HepG2 (cell line): ENCODE results near the gene ACAD8. TPM values are rescaled to one million over a fixed set of nuclear protein-coding genes. Genes with fewer than 3 reads are reported as not detected.

Source experiments
- BORCS8-MEF2B ChIP-seq: sonication (generic); formaldehyde crosslinking; IDR thresholded peaks from 2 replicates; pipeline ENCODE4 v1.8.0; 2022; ENCODE audit warnings: mild to moderate bottlenecking, missing genetic modification reagents
- CEBPZ ChIP-seq: IDR thresholded peaks from 2 replicates; pipeline ENCODE4 v1.6.1; 2012; ENCODE audit warnings: low read length, improper control_type of control experiment
- FOXK1 ChIP-seq: sonication (generic); formaldehyde crosslinking; IDR thresholded peaks from 2 replicates; pipeline ENCODE4 v1.4.0; 2020; ENCODE audit warnings: low read depth, missing genetic modification reagents, borderline replicate concordance
- GMEB2 ChIP-seq: IDR thresholded peaks from 2 replicates; pipeline ENCODE4 v1.6.1; 2016; ENCODE audit warnings: missing biosample characterization, missing genetic modification reagents, low read depth
- KAT7 ChIP-seq: IDR thresholded peaks from 2 replicates; pipeline ENCODE4 v1.6.1; 2018; ENCODE audit warnings: borderline replicate concordance, missing compliant biosample characterization
- KDM1A ChIP-seq: IDR thresholded peaks from 2 replicates; pipeline ENCODE4 v1.6.1; 2016; ENCODE audit warnings: missing compliant biosample characterization
- KLF13 ChIP-seq: sonication (generic); formaldehyde crosslinking; IDR thresholded peaks from 2 replicates; pipeline ENCODE4 v1.4.0; 2020; ENCODE audit warnings: mild to moderate bottlenecking, missing genetic modification reagents
- MIER2 ChIP-seq: IDR thresholded peaks from 2 replicates; pipeline ENCODE4 v1.6.1; 2016; ENCODE audit warnings: missing biosample characterization, missing genetic modification reagents
- SATB2 ChIP-seq: sonication (generic); formaldehyde crosslinking; IDR thresholded peaks from 2 replicates; pipeline ENCODE4 v1.5.0; 2020; ENCODE audit warnings: missing genetic modification reagents
- SRF ChIP-seq: IDR thresholded peaks from 2 replicates; pipeline ENCODE4 v1.6.1; 2011; ENCODE audit warnings: mild to moderate bottlenecking, low read depth, low read length, moderate library complexity
- TERF1 ChIP-seq: sonication (generic); formaldehyde crosslinking; IDR thresholded peaks from 2 replicates; pipeline ENCODE4 v1.8.0; 2022; ENCODE audit warnings: mild to moderate bottlenecking, missing genetic modification reagents, moderate library complexity
- TIGD3 ChIP-seq: sonication (generic); formaldehyde crosslinking; IDR thresholded peaks from 2 replicates; pipeline ENCODE4 v1.5.1; 2020; ENCODE audit warnings: mild to moderate bottlenecking, missing genetic modification reagents, borderline replicate concordance
- TRIM24 ChIP-seq: sonication (generic); formaldehyde crosslinking; IDR thresholded peaks from 2 replicates; pipeline ENCODE4 v1.8.0; 2022; ENCODE audit warnings: mild to moderate bottlenecking, missing genetic modification reagents
- ZFP62 ChIP-seq: sonication (generic); formaldehyde crosslinking; IDR thresholded peaks from 2 replicates; pipeline ENCODE4 v1.4.0; 2020; ENCODE audit warnings: missing genetic modification reagents
- ZFYVE20 ChIP-seq: sonication (generic); formaldehyde crosslinking; IDR thresholded peaks from 2 replicates; pipeline ENCODE4 v1.8.0; 2023; ENCODE audit warnings: low read depth, mild to moderate bottlenecking, moderate library complexity, missing genetic modification reagents, borderline replicate concordance
- ZNF10 ChIP-seq: sonication (generic); formaldehyde crosslinking; IDR thresholded peaks from 2 replicates; pipeline ENCODE4 v1.4.0; 2020; ENCODE audit warnings: mild to moderate bottlenecking, low read depth, missing genetic modification reagents, borderline replicate concordance
- ZNF510 ChIP-seq: sonication (generic); formaldehyde crosslinking; IDR thresholded peaks from 2 replicates; pipeline ENCODE4 v1.4.0; 2020; ENCODE audit warnings: low read depth, mild to moderate bottlenecking, missing genetic modification reagents
- ZNF562 ChIP-seq: sonication (generic); formaldehyde crosslinking; IDR thresholded peaks from 2 replicates; pipeline ENCODE4 v1.8.0; 2022; ENCODE audit warnings: missing genetic modification reagents, borderline replicate concordance
- ZNF589 ChIP-seq: sonication (generic); formaldehyde crosslinking; conservative IDR thresholded peaks from 2 replicates; pipeline ENCODE4 v1.8.0; 2022; ENCODE audit warnings: mild to moderate bottlenecking, moderate library complexity, missing genetic modification reagents
- ZSCAN25 ChIP-seq: sonication (generic); formaldehyde crosslinking; IDR thresholded peaks from 2 replicates; pipeline ENCODE4 v1.8.0; 2022; ENCODE audit warnings: mild to moderate bottlenecking, missing genetic modification reagents
- ZSCAN31 ChIP-seq: sonication (generic); formaldehyde crosslinking; IDR thresholded peaks from 2 replicates; pipeline ENCODE4 v1.5.0; 2020; ENCODE audit warnings: low read depth, mild to moderate bottlenecking, missing genetic modification reagents
- polyA plus RNA-seq, 8 experiments: library from polyadenylated mRNA; depleted of rRNA in 3 of 8; stranded (reverse) in 7 of 8; unstranded in 1 of 8; fragments of >200 nt; fragmentation: Illumina TruSeq in 4 of 8; extraction: Trizol in 4 of 8; gene quantifications; 2 replicates each; pipeline versions ENCODE4 v1.2.1 to v1.2.3, GENCODE V29; 2011 to 2016; ENCODE audit warnings: low read depth in 4 of 8, missing spikeins in 1 of 8, mixed read lengths in 1 of 8; ENCODE audit not compliant: insufficient read depth in 1 of 8
- total RNA-seq, 5 experiments: library from RNA; depleted of rRNA; stranded (reverse); fragments of >200 nt; fragmentation: Illumina TruSeq; extraction: Trizol; gene quantifications; 2 replicates each; pipeline ENCODE4 v1.2.3, GENCODE V29; 2016; ENCODE audit warnings: low read depth in 1 of 5

ACAD8 gene
- total and polyA plus RNA-seq, 2 of the 13 experiments (the other 11 are each of a cell fraction or from before 2014, with no cell fraction given) = 13.5 to 20.3 TPM

DNA sequence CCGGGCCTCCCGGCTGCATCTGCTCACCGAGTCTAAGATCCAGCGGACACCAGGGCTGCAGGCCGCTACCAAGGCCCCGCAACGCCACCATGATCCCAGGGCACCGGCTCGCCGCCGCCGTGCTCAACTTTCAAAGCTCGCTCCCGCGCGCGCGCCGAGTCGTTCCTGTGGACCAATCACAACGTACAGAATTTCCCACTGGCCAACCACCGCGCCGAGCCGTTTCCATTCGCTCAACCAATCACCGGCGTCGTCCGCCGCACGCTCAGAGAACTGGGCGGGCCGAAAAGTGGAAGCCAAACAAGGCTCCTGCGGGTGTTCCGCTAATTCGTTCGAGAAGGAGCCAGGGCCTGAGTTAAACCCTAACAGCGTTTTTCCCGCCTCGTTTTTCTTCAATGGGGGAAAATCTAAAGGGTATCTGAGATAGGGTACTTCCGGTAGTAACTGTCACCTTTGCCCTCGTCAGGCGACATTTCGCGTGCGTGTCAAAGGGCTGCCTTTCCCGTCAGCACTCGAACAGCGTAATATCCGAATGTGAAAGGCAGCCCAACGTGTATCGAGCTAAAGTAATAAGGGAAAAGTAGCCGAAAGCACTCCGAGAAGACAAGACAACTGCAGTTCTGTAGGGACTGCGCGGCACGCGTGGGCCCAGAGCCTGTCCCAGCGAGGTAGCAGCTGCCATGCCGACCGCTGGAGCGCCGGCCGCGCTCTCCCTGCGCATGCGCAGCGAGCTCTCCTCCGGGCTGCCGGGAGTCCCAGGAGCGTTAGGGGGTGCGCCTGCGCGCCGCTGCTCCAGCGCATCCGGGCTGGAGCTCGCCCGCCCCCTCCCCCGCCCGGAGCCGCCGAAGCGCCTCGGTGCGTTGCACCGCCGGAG is 29.3 kb upstream of the ACAD8 start, which contains the start of the genes NCAPD3 and VPS26B (continued):
- TF ChIP-seq TIGD3 (0 out of 2 replicates have a peak, but pooled peaks have one; percentile 42), ZNF589 (peak; percentile 79), GMEB2 (CRISPR knock-in tag) (no peak; the same call in 1 of the 2 replicates), ZFP62 (no peak), SATB2 (CRISPR knock-in tag) (0 out of 2 replicates have a peak, but pooled peaks have one; percentile 34), SRF (0 out of 2 replicates have a peak, but pooled peaks have one; percentile 21), MIER2 (CRISPR knock-in tag) (no peak), KLF13 (CRISPR knock-in tag) (no peak), ZNF510 (no peak), BORCS8-MEF2B (CRISPR knock-in tag) (peak; percentile 78), CEBPZ (no peak), ZFYVE20 (CRISPR knock-in tag) (no peak), FOXK1 (CRISPR knock-in tag) (peak; percentile 53; the same call in 1 of the 2 replicates), ZSCAN31 (peak; percentile 83; the same call in 1 of the 2 replicates), KAT7 (CRISPR knock-in tag) (peak; percentile 34), ZSCAN25 (CRISPR knock-in tag) (no peak), TERF1 (CRISPR knock-in tag) (no peak), KDM1A (CRISPR knock-in tag) (no peak), ZNF10 (CRISPR knock-in tag) (no peak), TRIM24 (CRISPR knock-in tag) (no peak), ZNF562 (CRISPR knock-in tag) (0 out of 2 replicates have a peak, but pooled peaks have one; percentile 33)
